HG03439 (cell line): Measurements from ENCODE around the gene OR10H5.
"Not testable (repeated sequence)": the region's sequence is repeated elsewhere in the genome, so short reads cannot be mapped to it uniquely, and the experiment has no call there.

ENCODE experiments used
- ATAC-seq: cut with Tn5 transposase; IDR thresholded peaks from one replicate; pipeline ENCODE4 v1.9.1; 2021; ENCODE audit warnings: mild to moderate bottlenecking, moderate library complexity; ENCODE audit not compliant: unreplicated experiment

OR10H5 gene, protein sequence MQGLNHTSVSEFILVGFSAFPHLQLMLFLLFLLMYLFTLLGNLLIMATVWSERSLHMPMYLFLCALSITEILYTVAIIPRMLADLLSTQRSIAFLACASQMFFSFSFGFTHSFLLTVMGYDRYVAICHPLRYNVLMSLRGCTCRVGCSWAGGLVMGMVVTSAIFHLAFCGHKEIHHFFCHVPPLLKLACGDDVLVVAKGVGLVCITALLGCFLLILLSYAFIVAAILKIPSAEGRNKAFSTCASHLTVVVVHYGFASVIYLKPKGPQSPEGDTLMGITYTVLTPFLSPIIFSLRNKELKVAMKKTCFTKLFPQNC

DNA sequence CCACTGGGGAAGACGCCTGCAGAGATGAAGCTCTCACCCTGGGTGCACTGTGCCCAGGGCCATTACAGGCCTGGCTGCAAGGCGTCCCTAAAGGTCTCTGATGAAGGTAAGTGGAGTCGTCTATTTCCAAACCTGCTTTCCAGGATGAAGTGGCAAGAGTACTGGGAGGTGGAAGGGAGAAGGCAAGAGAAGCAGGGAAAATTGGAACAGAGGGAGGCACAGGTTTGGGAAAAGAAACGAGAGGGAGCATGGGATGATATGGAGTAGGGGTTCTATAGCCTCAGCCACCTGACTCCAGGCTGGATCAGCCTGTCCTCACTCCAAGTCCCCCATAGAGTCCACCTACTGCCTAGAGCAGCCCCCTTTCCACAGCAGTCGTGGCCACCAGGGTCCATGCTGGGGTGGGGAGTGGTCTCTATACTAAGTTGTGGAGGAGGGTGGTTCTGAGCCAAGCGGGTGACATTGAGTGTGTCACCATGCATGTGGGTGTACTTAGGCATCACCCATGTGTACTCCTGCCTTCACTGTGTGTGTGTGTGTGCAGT, at the start of gene OR10H5:
OR10H5 (plus strand) TSS at position 51 of the 545 bp plus-strand sequence. CDS start 6,388 bp downstream, outside the sequence.
- no peak for ATAC-seq

DNA sequence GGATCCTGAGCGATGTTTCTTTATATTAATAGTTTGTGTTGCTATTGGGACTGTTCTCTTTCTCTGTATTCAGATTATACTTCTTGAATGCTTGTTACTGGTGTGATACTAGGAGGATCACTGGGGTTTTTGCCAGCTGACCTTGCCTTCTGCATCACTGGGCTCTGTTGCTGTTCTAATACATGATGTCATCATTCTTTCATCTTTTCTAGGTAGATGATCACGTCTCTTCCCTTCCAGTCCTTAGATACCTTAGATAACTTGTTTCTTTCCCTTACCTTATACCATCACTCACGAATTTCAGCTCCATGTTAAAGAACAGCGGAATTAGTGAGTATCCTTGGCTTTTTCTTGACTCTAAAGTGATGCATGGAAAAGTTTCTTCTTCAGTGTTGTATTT, 49.7 kb upstream of the OR10H5 start, which contains the start of gene OR10H3:
OR10H3 (plus strand) TSS at position 264 of the 400 bp plus-strand sequence. CDS start 3,408 bp downstream, outside the sequence.
- ATAC-seq: no peak

DNA sequence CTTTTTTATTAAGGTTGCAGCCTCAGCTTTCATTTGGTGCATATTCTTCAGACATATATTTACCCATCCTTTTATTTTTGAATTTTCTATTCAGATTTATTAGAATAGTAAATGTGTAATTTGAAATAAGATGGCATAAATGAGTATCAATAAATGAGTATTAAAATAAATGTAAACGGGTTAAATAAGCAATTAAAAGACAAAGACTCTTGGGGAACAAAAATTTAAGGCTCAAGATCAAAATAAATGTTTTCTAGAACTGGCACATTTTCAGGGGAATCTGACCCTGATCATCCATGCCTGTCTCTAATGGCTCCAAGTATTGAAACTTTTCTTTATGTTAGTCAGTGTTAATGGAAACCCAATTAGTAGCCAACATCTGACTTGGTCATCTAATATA, 46.7 kb upstream of the OR10H5 start:
- ATAC-seq: no peak

DNA sequence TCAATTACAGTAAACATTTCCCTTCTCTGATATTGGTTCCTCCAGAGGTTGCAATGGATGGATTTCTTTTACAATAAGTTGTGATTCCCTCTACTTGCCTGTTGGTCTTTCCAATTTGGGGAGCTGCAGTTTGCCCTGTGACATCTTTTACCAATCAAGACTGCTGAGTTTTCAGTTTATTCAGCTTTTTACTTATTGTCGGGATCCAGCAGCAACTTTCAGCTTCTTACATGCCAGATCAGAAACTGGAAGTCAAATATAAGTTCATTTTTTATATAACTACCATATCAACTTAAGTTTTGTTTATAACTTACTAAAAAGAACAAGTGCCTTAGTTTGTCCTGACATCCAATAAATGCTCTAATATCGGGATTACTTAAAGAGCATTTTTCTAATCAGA, 39.2 kb upstream of the OR10H5 start:
- no peak for ATAC-seq

DNA sequence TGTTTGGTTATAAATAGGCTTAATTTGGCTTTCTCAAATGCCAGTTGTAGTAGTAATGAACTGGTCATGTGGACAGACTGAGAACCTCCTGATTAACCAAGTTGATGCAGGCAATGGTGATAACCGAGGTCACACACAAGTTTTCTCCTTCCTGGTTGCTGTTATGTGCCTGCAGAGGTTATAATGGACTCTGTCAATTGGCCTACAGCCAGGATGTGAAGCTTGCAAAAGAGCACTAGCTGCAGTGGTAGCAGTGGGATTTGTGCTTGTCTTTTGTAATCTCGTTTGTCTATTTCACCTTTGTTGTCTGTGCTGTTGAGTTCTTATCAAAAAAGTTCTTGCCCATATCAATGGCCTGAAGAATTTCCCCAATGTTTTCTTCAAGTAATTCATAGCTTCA, 29.1 kb upstream of the OR10H5 start:
- ATAC-seq: no peak

DNA sequence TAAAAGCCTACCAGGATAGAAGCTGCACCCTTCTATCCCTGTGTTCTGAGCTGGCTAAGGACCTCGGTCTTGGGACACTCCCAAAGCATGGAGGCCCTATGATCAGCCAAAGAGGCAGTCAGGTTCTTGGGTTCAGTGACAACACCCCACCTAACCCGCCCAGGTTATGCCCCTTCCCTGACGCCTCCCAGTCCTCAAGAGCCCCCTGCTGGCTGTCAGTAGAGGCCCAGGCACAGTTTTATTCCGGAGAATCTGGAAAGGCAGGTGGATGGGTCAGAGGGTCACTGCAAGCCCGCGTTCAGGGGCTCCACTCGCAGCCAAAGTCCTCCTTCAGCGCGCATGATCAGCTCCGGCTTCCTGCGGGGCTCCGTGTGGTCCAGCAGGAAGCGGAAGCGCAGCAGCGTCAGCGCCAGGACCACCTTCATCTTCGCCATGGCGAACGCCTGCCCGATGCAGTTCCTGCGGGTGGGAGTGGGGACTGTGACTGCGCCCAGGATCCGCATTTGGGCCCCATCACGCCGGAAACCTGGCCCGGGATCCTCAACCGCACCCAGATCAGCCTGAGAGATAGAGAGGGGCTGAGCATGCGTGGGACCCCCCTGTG, 27.4 kb upstream of the OR10H5 start:
- no peak for ATAC-seq

DNA sequence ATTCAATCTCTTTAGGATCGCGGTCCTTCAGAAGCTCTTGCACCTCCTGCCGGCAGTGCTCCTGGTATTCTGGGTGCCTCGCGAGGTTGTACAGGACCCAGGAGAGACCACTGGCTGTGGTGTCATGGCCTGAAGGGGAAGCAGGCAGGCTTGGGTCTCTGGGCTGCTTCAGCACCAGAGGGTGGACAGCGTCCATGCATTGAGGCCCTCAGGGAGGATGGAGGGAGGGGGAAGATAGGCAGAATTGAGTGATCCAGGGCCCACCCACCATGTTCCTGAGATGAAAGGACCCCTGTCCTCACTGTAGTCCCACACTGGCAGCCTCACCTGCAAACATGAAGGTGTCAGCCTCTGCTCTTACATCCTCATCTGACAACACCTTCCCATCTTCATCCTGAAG, 17.9 kb upstream of the OR10H5 start:
- ATAC-seq: no peak

DNA sequence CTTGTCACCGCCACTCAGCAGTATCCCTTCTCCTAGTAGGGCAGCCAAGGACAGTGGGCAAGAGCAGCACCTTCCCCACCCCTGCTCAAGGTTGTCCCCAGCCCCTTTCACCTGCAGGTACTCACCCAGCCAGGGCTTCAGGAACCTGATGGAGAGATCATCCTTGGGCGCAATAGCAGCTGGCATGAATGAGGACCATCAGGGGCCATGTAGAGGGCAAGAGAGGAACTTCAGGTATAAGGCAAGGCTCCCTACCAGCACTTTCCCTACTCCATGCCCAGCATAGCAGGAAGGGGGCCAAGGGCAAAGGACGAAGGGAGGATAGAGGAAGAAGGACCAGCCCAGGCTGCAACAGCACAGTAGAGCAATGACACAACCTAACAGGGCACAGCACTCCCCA, 13.3 kb upstream of the OR10H5 start:
- not testable (repeated sequence) for ATAC-seq

DNA sequence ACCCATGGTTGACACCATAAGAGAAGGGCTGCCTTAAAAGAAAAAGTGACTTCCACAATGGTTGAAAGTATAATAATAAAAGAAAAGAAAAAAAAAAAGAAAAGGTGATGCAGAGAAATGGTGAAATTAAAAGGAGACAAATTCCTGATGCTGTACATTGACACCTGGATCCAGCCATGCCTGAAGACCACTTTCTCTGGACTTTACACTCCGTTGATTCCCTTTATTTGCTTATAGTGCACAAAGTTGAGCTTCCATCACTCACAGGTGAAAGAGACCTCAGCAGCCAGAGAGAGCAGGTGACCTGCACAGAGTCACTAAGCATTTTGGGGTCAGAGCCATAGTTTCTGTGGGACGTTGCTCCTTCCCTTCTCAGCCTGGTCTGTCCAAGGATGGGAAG, 12.2 kb upstream of the OR10H5 start:
- no peak for ATAC-seq

DNA sequence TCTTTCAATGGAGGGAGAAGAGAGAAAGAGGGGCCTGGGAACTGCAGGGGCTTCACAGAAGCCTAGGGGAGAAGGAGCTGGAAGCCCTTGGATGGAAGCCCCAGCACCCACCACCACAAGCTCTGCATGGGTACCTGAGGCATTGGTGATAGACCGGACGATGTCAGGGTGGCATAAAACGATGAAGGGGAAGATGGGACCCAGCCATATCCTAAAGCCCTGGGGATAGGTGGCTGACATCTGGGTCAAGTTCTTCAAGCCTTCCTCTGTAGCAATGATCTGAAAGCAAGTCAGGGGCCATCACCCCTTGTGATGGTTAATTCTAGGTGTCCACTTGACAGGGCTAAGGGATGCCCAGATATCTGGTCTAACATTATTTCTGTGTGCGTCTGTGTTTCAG, 11.2 kb upstream of the OR10H5 start:
- no peak for ATAC-seq

DNA sequence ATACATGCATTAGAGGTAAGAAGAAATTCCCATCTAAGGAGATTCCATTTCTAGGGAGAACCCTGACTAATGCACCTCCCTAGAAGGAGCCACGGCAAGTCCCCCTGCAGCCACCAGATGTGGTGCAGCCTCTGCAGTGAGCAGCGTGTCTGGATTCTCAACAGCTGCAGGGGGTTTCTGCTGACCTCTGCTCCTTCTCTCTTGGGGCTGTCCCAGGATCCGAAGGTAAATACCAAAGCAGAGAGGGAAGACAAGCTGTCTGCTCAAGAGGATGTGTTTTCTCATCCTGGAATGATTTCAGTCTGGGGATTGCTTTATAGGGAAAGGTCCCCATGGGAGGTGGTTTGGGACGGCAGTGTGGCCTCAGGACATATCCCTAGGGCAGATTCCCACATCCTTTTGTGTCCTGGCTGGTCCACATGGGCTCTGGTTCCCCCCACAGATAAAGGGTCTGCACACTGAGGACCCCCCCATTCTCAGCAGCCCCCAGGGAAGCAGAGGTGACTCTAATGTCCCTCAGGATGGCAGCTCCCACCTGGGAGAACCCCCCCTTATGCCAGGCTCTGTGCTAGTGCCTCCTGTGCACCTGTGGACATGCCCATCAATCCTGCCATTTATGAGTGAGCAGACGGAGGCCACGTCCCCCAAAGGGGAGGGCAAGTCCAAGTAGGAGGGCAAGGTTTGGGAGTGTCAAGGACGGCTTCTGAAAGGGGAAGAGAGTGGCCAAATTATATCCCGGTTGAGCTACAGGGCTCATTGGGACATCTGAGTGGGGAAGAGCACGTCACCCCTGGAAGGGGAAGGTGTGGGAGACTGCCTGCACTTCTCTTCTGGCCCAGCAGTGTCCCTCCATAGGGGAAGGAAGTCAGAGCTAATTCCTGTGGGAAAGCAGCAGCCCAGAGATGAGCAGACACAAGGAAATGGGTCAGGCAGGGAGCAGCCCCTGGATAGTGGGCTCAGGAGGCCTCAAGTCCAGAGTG, 10.2 kb upstream of the OR10H5 start:
- ATAC-seq: no peak

DNA sequence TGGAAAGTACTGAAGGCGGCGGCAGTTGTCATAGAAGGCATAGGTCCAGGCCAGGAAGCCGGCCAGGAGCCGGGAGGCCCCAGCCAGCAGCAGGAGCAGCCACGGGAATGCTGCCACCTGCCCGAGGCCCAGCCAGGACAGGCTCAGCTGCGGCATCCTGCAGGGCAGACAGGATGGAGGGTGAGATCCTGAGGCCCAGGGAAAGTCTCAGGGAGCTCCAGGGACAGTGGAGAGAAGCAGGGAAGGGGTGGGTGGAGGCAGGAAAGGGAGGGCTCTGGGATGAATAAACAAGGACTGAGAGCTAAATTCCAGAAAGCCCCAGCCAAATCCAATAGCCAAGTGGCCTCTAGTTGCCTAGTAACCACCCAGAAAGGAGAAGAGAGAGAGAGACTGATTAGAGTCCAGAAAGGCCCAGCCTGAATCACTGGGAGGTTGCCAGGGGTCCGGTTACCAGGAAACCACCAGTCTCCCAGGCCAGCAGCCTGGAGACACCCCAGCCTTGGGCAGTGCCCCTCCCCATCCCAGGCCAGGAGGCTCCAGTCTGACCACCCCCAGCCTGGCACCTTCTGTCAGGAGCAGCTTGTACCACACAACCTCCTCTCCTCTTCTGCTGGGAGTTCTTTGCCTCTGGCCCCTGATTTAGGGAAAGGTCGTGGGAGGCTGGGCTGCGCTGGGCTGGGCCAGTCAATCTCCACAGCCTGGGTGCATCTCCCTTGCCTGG, 7.5 kb upstream of the OR10H5 start:
- no peak for ATAC-seq

DNA sequence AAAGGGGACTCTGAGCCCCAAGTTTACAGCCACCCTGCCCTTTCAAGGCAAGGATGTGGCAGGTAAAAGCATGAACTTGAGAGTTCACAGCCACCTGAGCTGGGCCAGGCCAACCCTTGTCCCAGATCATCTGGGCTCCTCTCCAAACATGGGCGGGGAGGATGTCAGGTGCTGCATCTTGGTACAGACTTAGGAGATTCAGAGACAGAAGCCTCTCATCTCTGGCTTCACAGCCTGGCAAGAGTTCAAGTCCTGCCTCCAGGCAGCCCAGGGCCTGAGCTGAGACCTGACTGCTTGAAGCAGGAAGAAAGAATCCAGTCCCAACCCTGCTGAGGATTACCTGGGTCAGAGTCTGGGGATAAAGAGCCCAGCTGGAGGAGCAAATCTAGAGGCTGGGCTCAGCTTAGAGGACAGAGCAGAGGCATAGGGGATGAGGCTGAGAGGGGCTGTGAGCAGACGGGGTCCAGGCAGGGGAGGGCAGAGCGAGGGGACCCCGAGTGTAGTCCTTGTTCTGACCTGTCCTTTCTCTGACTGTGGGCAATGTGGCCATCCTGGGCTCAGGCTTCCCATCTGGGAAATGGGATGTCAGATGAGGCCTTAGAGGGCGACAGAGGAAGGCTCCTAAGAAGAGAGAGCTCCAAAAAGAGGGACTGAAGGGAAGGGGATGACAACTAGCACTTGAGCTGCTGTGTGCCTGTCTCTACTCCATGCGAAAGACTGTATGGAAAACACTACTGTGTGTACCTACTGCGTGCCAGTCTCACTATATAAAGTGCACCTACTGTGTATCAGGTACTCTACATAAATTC, 6.6 kb upstream of the OR10H5 start:
- ATAC-seq: no peak

DNA sequence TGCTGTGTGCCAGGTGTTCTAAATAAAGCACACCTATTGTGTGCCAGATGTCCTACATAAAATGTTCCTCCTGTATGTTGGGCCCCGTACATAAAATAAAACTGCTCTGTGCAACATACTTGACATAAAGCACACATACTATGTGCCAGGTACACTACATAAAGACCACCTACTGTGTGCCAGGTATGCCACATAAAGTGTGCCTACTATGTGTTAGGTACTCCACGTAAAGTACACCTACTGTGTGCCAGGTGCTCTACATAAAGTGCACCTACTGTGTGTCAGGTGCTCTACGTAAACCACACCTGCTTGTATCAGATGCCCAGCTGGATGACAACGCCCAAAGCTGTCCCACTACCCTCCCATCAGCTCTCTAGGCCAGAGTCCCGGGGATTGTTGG, 5.8 kb upstream of the OR10H5 start:
- no peak for ATAC-seq

DNA sequence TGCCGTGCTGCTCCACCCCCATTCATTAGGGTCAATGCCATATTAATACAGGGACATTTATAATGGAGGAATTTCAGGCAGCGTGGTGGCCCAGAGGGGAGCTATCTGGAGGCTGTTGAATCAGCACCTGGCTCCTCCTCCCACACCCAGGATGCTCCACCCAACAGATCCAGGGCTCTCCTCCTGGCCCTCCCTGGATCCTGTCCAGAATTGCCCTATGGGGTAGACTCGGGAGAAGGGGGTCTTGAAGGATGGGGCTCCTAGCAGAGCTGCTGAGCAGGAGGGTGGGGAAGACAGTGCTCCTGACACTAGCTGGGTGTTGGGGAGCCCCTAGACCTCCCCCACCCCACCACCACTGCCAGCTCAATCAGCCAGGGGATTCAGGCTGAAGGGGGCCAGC, 5.2 kb upstream of the OR10H5 start:
- no peak for ATAC-seq

DNA sequence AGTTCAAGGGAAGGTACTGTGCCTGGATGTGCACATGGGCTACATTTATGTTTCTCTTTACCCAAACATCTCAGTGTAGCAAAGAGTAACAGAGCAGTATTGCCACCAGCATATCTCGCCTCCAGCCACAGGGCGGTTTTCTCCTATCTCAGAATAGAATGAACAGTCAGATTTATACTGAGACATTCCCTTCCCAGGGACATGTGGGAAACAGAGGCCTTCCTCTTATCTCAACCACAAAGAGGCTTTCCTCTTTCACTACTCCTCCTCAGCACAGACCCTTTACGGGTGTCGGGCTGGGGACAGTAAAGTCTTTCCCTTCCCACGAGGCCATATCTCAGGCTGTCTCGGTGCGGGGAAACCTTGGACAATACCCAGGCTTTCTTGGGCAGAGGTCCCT, 4.6 kb upstream of the OR10H5 start:
- not testable (repeated sequence) for ATAC-seq

DNA sequence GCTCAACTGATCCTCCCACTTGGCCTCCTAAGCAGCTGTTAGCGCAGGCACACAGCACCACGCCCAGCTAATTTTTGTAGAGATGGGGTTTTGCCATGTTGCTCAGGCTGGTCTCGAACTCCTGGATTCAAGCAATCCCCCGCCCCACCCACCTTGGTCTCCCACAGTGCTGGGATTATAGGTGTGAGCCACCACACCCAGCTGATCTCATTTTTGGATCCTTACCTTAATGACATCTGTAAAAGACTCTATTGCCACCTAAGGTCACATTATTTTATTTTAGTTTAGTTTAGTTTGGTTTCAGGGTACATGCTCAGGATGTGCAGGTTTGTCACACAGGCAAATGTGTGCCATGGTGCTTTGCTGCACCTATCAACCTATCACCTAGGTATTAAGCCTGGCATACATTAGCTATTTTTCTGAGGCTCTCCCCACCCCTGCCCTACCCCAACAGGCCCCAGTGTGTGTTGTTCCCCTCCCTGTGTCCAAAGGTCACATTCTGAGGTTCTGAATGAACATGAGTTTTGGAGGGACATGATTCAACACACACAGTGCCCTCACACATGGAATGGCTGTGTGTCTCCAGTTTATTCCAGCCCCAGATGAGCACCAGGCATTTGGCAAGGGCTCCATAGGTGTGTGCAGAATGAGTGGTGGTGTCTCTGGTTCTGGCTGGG, 1.3 kb downstream of the OR10H5 start:
- ATAC-seq: no peak

DNA sequence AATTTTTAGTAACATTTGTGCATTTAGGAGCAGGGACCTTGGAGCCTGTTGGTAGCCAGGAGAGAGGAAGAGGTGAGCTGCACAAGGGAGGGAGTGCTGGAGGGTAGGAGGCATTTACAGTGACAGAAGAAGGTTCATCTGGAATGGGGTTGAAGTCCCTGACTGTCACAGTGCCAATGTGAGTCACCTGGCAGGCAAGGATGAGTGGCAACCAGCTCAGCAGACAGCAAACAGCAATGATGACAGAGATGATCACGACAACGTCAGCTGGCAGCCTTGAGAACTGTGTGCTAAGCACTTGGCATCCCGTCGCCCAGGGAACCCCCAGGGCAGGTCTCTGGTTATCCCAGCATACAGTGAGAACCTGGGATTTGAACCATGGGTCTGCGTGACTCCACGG, 2.6 kb downstream of the OR10H5 start:
- no peak for ATAC-seq

DNA sequence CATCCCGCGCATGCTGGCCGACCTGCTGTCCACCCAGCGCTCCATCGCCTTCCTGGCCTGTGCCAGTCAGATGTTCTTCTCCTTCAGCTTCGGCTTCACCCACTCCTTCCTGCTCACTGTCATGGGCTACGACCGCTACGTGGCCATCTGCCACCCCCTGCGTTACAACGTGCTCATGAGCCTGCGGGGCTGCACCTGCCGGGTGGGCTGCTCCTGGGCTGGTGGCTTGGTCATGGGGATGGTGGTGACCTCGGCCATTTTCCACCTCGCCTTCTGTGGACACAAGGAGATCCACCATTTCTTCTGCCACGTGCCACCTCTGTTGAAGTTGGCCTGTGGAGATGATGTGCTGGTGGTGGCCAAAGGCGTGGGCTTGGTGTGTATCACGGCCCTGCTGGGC, 6.8 kb downstream of the OR10H5 start:
- ATAC-seq: not testable (repeated sequence)
